Measurements from ENCODE around the gene RAB11FIP5.
A peak's percentile ranks its signal among the peaks of the same experiment; 100 is the strongest.
"Not testable (repeated sequence)": the region's sequence is repeated elsewhere in the genome, so short reads cannot be mapped to it uniquely, and the experiment has no call there.

Gene RAB11FIP5

GRCh38 chr2:73122536-73122935 lies 9.8 kb upstream of the RAB11FIP5 start:
- DNase-seq (ENCODE audit: low read depth) = no peak
- no peak for TF ChIP-seq POLR2A (IDR thresholded peaks at IDR 0.05; ENCODE audit: extremely low read depth, insufficient read length)
- TF ChIP-seq CTCF (IDR thresholded peaks at IDR 0.05; ENCODE audit: low read depth, low read length) = no peak
- TF ChIP-seq MAX (IDR thresholded peaks at IDR 0.05; ENCODE audit: low read depth, low read length) = no peak
- TF ChIP-seq MYC (IDR thresholded peaks at IDR 0.05; ENCODE audit: low read depth, low read length) = no peak
- H3K4me3 ChIP-seq (ENCODE audit: low read depth, low read length) = no peak overlapping the region

GRCh38 chr2:73119611-73120239 lies 7.0 kb upstream of the RAB11FIP5 start:
- DNase-seq (ENCODE audit: low read depth); H3K4me3 ChIP-seq (ENCODE audit: low read depth, low read length): not testable (repeated sequence)

- H3K4me3 ChIP-seq (ENCODE audit: low read depth, low read length) = no peak overlapping the region
- TF ChIP-seq POLR2A (IDR thresholded peaks at IDR 0.05; ENCODE audit: extremely low read depth, insufficient read length) = no peak
- no peak for TF ChIP-seq CTCF (IDR thresholded peaks at IDR 0.05; ENCODE audit: low read depth, low read length)
- TF ChIP-seq MAX (IDR thresholded peaks at IDR 0.05; ENCODE audit: low read depth, low read length) = no peak
- no peak for TF ChIP-seq MYC (IDR thresholded peaks at IDR 0.05; ENCODE audit: low read depth, low read length)
- DNase-seq (ENCODE audit: low read depth) = no peak
Observed at GRCh38 chr2:73117441-73117840, 4.7 kb upstream of the RAB11FIP5 start.

- DNase-seq (ENCODE audit: low read depth) = no peak
- TF ChIP-seq MYC (IDR thresholded peaks at IDR 0.05; ENCODE audit: low read depth, low read length) (no peak), MAX (IDR thresholded peaks at IDR 0.05; ENCODE audit: low read depth, low read length) (no peak), POLR2A (IDR thresholded peaks at IDR 0.05; ENCODE audit: extremely low read depth, insufficient read length) (no peak)
Observed at GRCh38 chr2:73116182-73116960, 3.6 kb upstream of the RAB11FIP5 start.

GRCh38 chr2:73114273-73114867 lies 1.6 kb upstream of the RAB11FIP5 start:
- no peak for DNase-seq (ENCODE audit: low read depth)
- no peak for TF ChIP-seq MYC (IDR thresholded peaks at IDR 0.05; ENCODE audit: low read depth, low read length)
- TF ChIP-seq MAX (IDR thresholded peaks at IDR 0.05; ENCODE audit: low read depth, low read length) = no peak
- TF ChIP-seq POLR2A (IDR thresholded peaks at IDR 0.05; ENCODE audit: extremely low read depth, insufficient read length) = no peak
- TF ChIP-seq CTCF (IDR thresholded peaks at IDR 0.05; ENCODE audit: low read depth, low read length) = no peak
- H3K4me3 ChIP-seq (ENCODE audit: low read depth, low read length) = no peak overlapping the region

More at GRCh38 chr2:73116182-73116960, 3.6 kb upstream of the RAB11FIP5 start:
- H3K4me3 ChIP-seq (ENCODE audit: low read depth, low read length) = no peak overlapping the region

GRCh38 chr2:73112026-73112912 lies 479 bp downstream of the RAB11FIP5 start:
- no peak overlapping the region for H3K4me3 ChIP-seq (ENCODE audit: low read depth, low read length)
- peak; percentile 29 for DNase-seq (ENCODE audit: low read depth)
- TF ChIP-seq POLR2A (IDR thresholded peaks at IDR 0.05; ENCODE audit: extremely low read depth, insufficient read length) = no peak
- no peak for TF ChIP-seq MAX (IDR thresholded peaks at IDR 0.05; ENCODE audit: low read depth, low read length)
- TF ChIP-seq CTCF (IDR thresholded peaks at IDR 0.05; ENCODE audit: low read depth, low read length) = no peak
- no peak for TF ChIP-seq MYC (IDR thresholded peaks at IDR 0.05; ENCODE audit: low read depth, low read length)

Measured in NB4 (cell line).